ENCODE data around the gene ZNF185.

- TF ChIP-seq YY1 (tag by site-specific recombination; IDR thresholded peaks at IDR 0.05) (no peak), ZNF202 (tag by site-specific recombination; IDR thresholded peaks at IDR 0.05; ENCODE audit: borderline replicate concordance) (no peak), ZNF146 (tag by site-specific recombination; IDR thresholded peaks at IDR 0.05) (no peak), CTCF (tag by site-specific recombination; IDR thresholded peaks at IDR 0.05) (no peak), ZFP3 (tag by site-specific recombination; IDR thresholded peaks at IDR 0.05; ENCODE audit: low read depth) (no peak)
- TF ChIP-seq, protein P1, sequence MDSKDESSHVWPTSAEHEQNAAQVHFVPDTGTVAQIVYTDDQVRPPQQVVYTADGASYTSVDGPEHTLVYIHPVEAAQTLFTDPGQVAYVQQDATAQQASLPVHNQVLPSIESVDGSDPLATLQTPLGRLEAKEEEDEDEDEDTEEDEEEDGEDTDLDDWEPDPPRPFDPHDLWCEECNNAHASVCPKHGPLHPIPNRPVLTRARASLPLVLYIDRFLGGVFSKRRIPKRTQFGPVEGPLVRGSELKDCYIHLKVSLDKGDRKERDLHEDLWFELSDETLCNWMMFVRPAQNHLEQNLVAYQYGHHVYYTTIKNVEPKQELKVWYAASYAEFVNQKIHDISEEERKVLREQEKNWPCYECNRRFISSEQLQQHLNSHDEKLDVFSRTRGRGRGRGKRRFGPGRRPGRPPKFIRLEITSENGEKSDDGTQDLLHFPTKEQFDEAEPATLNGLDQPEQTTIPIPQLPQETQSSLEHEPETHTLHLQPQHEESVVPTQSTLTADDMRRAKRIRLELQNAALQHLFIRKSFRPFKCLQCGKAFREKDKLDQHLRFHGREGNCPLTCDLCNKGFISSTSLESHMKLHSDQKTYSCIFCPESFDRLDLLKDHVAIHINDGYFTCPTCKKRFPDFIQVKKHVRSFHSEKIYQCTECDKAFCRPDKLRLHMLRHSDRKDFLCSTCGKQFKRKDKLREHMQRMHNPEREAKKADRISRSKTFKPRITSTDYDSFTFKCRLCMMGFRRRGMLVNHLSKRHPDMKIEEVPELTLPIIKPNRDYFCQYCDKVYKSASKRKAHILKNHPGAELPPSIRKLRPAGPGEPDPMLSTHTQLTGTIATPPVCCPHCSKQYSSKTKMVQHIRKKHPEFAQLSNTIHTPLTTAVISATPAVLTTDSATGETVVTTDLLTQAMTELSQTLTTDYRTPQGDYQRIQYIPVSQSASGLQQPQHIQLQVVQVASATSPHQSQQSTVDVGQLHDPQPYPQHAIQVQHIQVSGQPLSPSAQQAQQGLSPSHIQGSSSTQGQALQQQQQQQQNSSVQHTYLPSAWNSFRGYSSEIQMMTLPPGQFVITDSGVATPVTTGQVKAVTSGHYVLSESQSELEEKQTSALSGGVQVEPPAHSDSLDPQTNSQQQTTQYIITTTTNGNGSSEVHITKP (tag by site-specific recombination; IDR thresholded peaks at IDR 0.05): no peak
Observed at GRCh38 chrX:152902502-152902820, 4.6 kb downstream of the ZNF185 start.
